IPS-18c (cell line): ENCODE data around the gene PEPD.

Source experiments
- H3K4me3 ChIP-seq: 2 replicates; pipeline ENCODE4 v1.7.0; 2013; ENCODE audit warnings: low read depth, mild to moderate bottlenecking, low read length, moderate library complexity; ENCODE audit not compliant: insufficient read depth
- H3K9me3 ChIP-seq: one replicate; pipeline ENCODE4 v1.6.1; 2013; ENCODE audit warnings: mild to moderate bottlenecking, low read length, moderate library complexity; ENCODE audit not compliant: control insufficient read depth, insufficient read depth

PEPD gene

DNA sequence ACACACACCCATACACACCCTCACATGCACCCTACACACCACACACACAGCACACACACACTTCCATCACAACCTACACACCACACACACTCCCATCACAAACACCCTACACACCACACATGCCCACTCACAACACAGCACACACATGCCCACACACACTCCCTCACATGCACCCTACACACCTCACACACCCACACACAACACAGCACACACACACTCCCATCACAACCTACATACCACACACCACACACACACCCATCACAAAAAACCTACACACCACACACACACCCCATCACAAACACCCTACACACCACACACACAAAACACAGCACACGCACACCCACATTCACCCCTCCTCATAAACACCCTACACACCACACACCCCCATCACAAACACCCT is 15.1 kb downstream of the PEPD start:
- Histone ChIP-seq H3K4me3 (no peak overlapping the region), H3K9me3 (no peaks in the 10 kb centered on the region)

DNA sequence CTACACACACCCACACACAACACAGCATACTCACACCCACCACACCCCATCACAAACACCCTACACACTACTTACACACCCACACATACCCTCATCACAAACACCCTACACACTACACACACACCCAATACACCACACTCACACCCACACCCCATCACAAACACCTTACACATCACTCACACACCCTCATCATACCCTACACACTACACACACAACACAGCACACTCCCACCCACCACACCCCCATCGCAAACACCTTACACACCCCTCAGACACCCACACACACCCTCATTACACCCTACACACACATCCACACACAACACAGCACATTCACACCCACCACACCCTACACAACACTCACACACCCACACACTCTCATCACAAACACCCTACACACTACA is 15.8 kb downstream of the PEPD start:
- H3K4me3 ChIP-seq = no peak overlapping the region
- H3K9me3 ChIP-seq = no peaks in the 10 kb centered on the region

DNA sequence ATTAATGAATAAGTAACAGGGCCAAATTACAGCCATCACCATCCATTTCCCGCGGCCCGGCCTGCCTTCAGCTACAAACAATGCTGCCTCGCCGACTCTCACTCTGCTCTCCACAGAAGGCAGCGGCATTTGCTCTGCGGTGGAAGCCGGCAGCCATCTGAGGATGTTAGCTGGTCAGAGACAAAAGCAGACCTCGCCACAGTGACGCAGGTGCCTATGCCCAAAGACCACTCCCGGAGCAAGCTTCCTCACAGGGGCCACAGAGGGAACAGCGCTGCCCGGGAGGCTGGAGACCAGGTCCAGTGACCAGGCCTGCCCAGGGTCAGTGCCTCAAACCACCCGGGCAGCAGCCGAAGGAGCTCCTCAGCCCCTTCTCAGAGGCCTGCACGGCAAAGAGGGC is 16.4 kb downstream of the PEPD start:
- no peaks in the 10 kb centered on the region for H3K9me3 ChIP-seq
- H3K4me3 ChIP-seq = no peak overlapping the region

DNA sequence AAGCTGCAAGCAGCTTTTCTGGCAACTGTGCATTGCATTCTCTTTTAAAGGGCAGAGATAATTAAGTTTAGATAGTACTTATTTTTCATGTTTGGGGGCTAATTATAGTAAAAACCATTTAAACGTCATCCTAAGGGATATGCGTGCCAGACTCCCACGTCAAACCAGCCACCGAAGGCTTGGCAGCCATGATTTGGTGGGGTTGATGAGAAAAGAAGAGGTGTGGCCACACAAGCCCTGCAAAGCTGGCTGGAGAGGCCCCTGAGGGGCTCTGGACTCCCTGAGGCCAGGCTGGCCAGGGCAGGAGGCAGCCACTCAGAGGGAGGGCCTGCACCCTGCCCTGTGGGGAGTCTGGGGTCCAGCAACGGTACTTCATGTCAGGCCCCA is 17.5 kb downstream of the PEPD start:
- H3K4me3 ChIP-seq = no peak overlapping the region
- H3K9me3 ChIP-seq = no peaks in the 10 kb centered on the region

DNA sequence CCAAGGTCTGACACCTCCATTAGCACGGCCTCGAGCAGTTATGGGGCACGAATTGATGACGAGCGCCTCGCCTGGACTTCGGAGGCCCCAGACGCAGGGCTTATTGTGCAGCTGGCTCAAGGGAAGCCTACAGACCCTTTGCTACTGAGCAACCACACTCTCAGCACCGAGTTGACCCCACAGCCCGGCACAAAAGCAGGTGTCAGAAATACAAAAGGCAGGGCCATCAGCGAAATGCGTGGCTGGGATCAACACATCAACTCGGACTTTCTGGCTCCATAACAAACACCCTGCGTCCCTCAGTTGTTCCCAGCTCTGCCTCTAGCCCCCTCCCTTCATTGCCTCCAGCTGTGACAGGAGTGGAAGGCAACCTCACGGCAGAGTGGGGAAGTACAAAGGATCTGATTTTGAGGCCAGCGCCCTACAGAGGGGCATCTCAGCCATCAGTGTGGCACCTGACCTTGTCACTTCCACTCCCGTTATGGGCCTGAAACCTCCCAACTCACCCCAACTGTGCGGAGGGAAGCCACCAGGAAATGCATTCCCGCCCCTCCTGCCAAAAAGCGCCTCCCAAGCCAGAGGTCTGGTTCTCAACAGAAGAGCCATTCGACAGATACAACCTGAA is 18.0 kb downstream of the PEPD start:
- H3K9me3 ChIP-seq = no peaks in the 10 kb centered on the region
- H3K4me3 ChIP-seq = no peak overlapping the region

DNA sequence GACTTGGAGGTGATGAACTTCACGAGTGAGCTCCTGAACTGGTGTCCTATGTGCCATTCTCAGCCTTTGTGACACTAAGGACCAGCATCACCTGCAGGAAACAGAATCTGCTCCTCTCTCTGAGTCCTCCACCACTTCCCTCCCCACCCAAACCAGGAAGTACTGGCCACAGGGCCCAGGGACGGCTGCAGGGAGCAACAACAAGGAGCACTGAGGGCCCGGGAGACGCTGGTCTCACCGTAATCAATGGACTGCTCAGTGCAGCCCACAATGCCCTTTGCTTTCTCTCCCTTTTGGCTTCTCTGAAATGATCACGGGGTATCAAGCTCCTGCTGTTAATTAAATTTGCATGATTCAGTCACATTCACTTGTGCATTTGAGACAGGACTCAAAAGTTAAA is 18.6 kb downstream of the PEPD start:
- Histone ChIP-seq H3K9me3 (no peaks in the 10 kb centered on the region), H3K4me3 (no peak overlapping the region)

DNA sequence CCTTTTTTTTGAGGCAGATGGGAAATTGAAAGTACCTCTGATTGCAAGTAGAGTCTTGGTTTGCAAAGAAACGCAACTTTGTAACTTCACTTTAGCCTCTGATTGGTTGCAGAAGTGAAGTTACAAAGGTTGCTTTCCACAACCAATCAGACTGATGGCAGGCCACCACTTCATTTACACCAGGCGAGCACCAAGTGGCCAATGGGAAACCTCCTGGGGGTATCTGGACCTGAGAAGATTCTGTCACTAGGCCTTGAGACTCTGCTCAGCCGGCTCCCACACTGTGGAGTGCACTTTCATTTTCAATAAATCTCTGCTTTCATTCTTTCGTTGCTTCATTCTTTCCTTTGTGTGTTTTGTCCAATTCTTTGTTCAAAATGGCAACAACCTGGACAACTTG is 19.1 kb downstream of the PEPD start:
- Histone ChIP-seq H3K4me3 (no peak overlapping the region), H3K9me3 (no peaks in the 10 kb centered on the region)

DNA sequence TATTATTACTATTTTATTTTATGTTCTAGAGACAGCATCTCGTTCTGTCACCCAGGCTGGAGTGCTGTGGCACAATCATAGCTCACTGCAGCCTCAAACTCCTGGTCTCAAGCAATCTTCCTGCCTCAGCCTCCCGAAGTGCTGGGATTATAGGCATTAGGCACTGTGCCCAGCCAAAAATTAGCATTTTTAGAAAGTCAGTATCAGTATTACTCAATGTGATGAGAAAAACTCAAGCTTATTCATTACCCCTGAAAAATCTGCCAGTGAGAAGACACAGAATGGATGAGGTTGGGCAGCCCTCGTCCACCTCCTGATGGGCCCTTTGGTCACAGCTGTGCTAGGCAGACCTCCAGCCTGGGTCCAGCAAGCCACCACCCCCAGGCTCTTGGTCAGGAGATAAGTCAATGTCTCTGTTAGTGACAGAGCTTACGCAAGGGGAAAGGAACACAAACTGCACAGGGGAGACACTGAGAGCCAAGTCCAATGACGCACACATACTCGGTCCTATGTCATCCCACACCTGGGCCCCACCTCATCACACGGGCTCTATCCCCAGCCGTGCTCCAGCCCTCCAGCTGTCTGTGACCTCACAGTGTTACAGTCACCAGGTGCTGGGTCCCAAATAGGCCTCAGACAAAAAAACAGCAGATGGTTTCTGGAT is 19.8 kb downstream of the PEPD start:
- H3K4me3 ChIP-seq = no peak overlapping the region
- no peaks in the 10 kb centered on the region for H3K9me3 ChIP-seq

DNA sequence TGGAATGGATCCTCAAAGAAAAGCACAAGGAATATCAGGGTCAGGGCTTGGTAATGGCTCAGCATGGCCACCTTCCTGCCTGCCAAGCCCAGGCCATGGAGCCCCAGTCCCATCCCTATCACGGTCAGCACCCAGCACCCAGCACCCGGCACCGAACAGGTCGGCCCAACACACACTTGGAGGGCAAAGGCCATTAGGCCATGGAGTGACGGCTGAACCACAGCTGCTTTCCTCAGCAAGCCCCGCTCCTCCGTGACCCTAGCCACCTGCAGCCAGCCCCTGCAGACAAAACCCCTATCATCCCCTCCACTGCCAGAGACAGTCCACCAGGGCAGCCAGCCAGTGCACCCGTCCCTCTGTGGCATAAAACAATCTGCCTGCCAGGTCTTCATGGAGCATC is 20.6 kb downstream of the PEPD start:
- Histone ChIP-seq H3K9me3 (no peaks in the 10 kb centered on the region), H3K4me3 (no peak overlapping the region)

DNA sequence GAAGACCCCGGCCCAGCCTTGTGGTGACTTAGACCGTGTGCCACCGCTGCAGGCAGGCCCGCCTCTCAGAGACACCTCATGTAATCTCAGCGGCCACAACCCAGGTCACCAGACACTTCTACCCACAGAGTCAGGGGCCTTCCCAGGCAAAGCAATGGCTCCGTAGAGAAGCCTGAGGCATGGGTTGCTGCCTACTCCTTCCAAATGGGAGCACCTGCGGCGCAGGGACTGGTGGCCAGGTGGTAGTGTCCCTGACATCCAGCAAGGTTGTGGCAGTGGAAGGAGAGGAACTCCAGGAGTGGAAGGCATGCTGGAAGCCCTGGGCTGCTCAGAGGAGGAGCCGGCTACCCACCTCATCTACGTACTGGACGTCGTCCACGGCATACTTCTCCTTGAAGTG is 21.0 kb downstream of the PEPD start:
- no peaks in the 10 kb centered on the region for H3K9me3 ChIP-seq
- no peak overlapping the region for H3K4me3 ChIP-seq

DNA sequence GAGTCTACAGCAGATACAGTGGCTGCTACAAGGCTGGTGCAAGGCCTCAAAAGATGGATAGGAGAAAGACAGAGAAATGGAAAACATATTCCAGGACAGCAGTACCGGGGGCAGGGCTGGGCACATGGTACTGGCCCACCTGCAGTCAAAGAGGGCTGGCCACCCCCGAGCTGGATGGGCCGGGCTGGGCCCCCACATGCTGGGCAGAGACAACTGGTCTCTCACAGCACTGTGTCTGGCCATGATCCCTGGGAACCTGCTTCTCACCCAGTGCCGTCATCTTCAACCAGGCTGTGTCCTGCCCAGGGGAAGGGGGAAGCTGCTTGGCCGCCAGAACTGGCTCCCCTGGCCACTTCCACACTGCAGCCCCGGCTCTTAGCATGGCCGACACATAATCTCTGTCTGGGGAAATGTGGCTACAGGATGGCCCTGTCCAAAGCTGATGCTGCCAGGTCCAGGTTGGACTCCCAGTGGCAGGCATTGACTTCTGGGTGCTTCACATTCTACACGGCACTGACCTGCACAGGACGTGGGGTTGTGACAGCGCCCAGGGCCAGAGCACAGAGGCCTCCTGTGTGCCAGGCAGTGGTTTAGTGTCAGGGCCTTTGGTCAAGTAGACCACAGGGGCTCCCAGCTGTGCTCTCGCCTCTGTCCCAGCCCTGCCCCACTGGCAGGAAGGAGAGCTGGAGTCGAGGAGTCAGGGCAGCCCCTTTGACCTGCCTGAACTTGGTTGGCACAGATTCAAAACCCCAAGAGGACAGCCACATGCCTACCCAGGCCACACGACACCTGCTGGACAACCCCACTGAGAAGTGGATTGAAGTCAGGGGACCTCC is 21.7 kb downstream of the PEPD start:
- H3K4me3 ChIP-seq = no peak overlapping the region
- no peaks in the 10 kb centered on the region for H3K9me3 ChIP-seq

DNA sequence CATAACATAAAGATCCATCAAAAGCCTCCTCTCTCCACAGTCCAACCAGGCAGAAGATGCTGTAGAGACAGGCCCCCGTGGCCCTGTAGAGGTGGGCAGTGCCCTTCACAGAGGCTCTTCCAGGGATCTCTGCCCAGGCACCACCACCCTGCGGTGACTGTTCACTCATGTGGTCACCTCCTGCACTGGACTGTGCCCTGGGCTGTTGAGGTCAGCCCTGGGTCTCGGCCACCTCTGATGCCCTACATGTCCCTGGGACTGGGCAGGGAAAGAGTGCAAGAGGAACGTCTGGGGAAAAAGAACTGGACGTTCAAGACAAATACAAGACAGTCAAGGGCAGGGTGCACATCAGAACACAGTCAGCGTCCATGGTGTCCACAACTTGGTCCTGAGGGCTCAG is 22.3 kb downstream of the PEPD start:
- Histone ChIP-seq H3K4me3 (no peak overlapping the region), H3K9me3 (no peaks in the 10 kb centered on the region)

DNA sequence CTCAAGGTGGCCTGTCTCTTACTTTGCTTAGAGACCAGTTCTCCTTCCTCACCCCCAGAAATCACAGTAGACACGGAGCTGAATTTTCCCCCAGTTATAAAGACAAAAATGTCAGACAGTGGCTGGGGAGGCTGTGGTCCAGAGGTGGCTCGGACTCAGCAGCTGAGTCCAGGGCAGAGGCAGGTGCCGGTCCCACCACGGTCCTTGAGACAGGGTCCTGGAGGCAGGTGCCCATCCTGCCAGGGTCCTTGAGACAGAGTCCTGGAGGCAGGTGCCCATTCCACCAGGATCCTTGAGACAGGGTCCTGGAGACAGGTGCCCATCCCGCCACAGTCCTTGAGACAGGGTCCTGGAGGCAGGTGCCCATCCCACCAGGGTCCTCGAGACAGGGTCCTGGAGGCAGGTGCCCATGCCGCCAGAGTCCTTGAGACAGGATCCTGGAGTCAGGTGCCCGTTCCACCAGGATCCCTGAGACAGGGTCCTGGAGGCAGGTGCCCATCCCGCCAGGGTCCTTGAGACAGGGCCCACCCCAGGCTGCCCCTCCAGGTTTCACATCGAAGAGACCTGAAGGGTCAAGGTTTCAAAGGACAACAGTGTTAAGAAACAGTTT is 23.1 kb downstream of the PEPD start:
- Histone ChIP-seq H3K4me3 (no peak overlapping the region), H3K9me3 (no peaks in the 10 kb centered on the region)

DNA sequence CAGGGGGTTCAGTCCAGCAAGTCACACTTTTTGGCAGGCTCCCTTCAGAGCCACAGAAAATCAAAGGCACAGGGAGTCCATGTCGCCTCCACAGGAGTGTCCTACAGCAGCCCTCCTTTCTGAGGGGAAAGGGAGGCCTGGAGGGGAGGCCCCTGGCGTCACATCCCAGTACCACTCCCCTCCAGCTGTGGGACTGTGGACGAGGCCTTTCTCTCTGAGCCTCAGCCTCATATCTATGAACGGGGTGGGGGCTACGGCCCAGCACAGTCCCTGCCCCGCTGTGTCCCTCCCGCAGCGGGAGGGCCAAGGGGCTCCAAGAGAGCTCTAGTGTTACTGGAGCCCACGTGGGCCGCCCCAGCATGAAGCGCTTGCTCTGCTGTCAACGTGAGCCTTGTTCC is 23.8 kb downstream of the PEPD start:
- no peaks in the 10 kb centered on the region for H3K9me3 ChIP-seq
- no peak overlapping the region for H3K4me3 ChIP-seq

DNA sequence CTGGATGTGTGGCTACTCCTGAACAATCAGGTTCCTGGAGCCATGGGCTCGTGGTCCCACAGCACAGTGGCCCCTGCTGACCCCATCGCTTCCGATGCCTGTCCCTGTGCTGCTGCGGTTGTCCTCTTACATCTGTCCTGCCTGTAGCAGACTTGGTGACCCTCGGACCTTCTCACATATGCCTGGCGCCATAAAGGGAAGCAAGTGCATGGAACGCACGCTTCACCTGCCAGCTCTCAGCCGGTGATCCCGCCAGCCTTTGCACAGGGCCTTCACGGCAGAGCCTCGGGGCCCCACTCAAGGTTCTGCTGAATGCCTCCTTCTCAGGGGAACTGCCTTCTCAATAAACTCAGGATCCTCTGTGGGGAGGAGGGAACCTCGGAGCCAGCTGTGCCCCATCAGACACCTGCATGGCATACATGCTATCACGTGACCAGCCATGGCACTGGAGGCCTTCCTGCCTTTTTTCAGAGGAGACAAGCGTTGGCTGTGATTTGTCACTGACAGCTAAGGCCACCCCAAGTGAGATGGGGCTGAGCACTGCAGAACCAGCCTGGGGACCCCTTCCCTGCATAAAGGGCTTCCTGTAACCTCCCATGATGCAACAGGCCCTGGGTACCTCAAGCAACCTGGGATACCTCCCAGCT is 24.3 kb downstream of the PEPD start:
- Histone ChIP-seq H3K9me3 (no peaks in the 10 kb centered on the region), H3K4me3 (no peak overlapping the region)

DNA sequence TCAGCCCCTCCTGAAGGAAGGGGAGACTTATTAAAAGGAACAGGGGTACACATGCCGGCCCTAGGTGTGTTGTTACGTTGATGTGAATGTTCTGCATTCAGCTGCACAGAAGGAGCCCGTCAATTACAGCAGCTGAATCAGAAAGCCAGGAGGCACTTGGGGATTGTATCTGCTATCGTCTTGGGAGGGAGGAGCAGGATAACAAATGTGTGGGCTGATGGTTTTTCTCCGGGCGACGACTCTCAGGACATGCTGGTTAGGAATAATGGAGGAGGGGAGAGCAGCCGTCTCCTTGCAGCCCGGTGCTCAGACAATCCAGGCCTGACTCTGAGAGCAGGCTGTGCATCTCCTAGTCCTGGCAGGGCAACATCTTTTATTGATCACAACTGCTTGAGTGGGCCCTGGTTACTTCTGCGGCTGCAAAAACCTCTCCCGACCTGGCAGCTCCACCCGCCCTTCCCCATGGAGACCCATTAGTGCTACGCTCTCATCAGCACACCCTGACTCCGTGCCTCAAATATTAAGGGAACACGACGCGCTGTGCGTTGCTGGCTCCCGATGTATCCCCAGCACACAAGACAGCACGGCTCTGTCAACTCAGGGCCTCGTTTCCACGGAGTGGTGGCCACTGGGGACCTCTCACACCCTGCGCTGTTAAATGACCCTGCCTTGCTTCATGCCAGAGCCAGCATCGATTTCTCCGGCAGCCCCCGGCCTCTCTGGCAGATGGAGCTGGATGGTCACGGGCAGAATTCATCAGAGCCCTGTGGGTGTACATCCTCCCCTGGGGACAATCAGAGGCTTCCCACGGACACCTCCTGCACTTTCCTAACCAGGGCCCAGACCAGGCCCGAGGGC is 25.3 kb downstream of the PEPD start:
- Histone ChIP-seq H3K9me3 (no peaks in the 10 kb centered on the region), H3K4me3 (no peak overlapping the region)
